SKM-1 (cell line): ENCODE data around the gene LHFPL6.

ENCODE experiments used
- DNase-seq: peaks from one replicate; lab custom pipeline; 2025; ENCODE audit not compliant: unreplicated experiment; lab: John Stamatoyannopoulos, UW

LHFPL6 gene

GRCh38 chr13:39418424-39418823, 184.6 kb downstream of the LHFPL6 start:
- DNase-seq, result no peak

GRCh38 chr13:39417643-39418042, 185.3 kb downstream of the LHFPL6 start:
- no peak for DNase-seq

GRCh38 chr13:39417131-39417530, 185.9 kb downstream of the LHFPL6 start:
- DNase-seq, result no peak

GRCh38 chr13:39415008-39415802, 187.8 kb downstream of the LHFPL6 start:
- no peak for DNase-seq

- no peak for DNase-seq
Observed at GRCh38 chr13:39414339-39414738, 188.7 kb downstream of the LHFPL6 start.

- no peak for DNase-seq
Observed at GRCh38 chr13:39411511-39411910, 191.5 kb downstream of the LHFPL6 start.

- no peak for DNase-seq
Observed at GRCh38 chr13:39410964-39411363, 192.0 kb downstream of the LHFPL6 start.

- no peak for DNase-seq
Observed at GRCh38 chr13:39410096-39410901, 192.7 kb downstream of the LHFPL6 start.

GRCh38 chr13:39408512-39408911, 194.5 kb downstream of the LHFPL6 start:
- no peak for DNase-seq

- no peak for DNase-seq
Observed at GRCh38 chr13:39407786-39408185, 195.2 kb downstream of the LHFPL6 start.

- DNase-seq, result no peak
Observed at GRCh38 chr13:39407138-39407537, 195.9 kb downstream of the LHFPL6 start.

GRCh38 chr13:39406688-39407087, 196.3 kb downstream of the LHFPL6 start:
- no peak for DNase-seq

- no peak for DNase-seq
Observed at GRCh38 chr13:39405596-39406205, 197.3 kb downstream of the LHFPL6 start.

GRCh38 chr13:39405107-39405506, 197.9 kb downstream of the LHFPL6 start:
- no peak for DNase-seq

GRCh38 chr13:39403106-39403505, 199.9 kb downstream of the LHFPL6 start:
- no peak for DNase-seq

- DNase-seq, result no peak
Observed at GRCh38 chr13:39402221-39402970, 200.6 kb downstream of the LHFPL6 start.

GRCh38 chr13:39401756-39402155, 201.2 kb downstream of the LHFPL6 start:
- DNase-seq, result no peak

GRCh38 chr13:39401046-39401705, 201.8 kb downstream of the LHFPL6 start:
- no peak for DNase-seq

- DNase-seq, result no peak
Observed at GRCh38 chr13:39399102-39399501, 203.9 kb downstream of the LHFPL6 start.

GRCh38 chr13:39397896-39398265, 205.1 kb downstream of the LHFPL6 start:
- DNase-seq, result no peak
